ENCODE data around the gene NCAM2. TPM values are rescaled to one million over a fixed set of nuclear protein-coding genes. Genes with fewer than 3 reads are reported as not detected.
A peak's percentile ranks its signal among the peaks of the same experiment; 100 is the strongest.

Gene NCAM2
- total and polyA plus RNA-seq, 2 experiments from 2014 or later, result 1.7 to 6.3 TPM

DNA sequence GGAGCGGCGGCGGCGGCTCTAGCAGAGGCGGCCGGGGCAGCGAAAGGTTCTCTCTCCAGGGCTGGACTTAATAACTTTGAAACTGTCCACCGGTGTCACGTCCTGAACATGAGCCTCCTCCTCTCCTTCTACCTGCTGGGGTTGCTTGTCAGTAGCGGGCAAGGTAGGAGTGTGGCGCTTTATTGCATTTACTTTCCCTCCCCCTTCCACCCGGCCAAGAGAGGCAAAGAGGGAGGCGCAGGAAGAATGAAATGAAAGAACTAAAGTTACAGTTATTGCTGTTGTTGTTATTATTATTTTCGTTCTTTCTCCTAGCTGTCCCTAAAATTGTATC, 214 bp downstream of the NCAM2 start:
- no peak for DNase-seq (ENCODE audit: low spot score)
- H3K36me3 ChIP-seq (replicated peaks; ENCODE audit: insufficient read depth, low read depth), result no peaks in the 10 kb centered on the region
- peak overlapping the region; percentile 85 for H2AFZ ChIP-seq
- TF ChIP-seq, protein P1, sequence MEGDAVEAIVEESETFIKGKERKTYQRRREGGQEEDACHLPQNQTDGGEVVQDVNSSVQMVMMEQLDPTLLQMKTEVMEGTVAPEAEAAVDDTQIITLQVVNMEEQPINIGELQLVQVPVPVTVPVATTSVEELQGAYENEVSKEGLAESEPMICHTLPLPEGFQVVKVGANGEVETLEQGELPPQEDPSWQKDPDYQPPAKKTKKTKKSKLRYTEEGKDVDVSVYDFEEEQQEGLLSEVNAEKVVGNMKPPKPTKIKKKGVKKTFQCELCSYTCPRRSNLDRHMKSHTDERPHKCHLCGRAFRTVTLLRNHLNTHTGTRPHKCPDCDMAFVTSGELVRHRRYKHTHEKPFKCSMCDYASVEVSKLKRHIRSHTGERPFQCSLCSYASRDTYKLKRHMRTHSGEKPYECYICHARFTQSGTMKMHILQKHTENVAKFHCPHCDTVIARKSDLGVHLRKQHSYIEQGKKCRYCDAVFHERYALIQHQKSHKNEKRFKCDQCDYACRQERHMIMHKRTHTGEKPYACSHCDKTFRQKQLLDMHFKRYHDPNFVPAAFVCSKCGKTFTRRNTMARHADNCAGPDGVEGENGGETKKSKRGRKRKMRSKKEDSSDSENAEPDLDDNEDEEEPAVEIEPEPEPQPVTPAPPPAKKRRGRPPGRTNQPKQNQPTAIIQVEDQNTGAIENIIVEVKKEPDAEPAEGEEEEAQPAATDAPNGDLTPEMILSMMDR (IDR thresholded peaks at IDR 0.05; ENCODE audit: poor library complexity), result no peak
- TF ChIP-seq EZH2phosphoT487 (IDR thresholded peaks at IDR 0.05; ENCODE audit: low read depth, severe bottlenecking, unreplicated experiment) (no peak), EZH2 (IDR thresholded peaks at IDR 0.05; ENCODE audit: borderline replicate concordance) (no peak)
- WGBS (ENCODE audit: low lambda C conversion rate, missing lambda C conversion rate), result 1% methylated on average over 14 of the region's 14 CpGs
- peak overlapping the region; percentile 94 for H3K4me2 ChIP-seq
- no peaks in the 10 kb centered on the region for H3K9me3 ChIP-seq (ENCODE audit: low read depth)
- H3K4me1 ChIP-seq (ENCODE audit: insufficient read depth), result no peaks in the 10 kb centered on the region
- H3K27ac ChIP-seq, result no peak overlapping the region
- peaks cover 12% of the 10 kb centered on the region for H3K27me3 ChIP-seq
- H3K79me2 ChIP-seq, result no peaks in the 10 kb centered on the region
- H3K4me3 ChIP-seq, result peak overlapping the region; percentile 53
- H3K9me2 ChIP-seq (replicated peaks; ENCODE audit: insufficient read depth), result no peaks in the 10 kb centered on the region
- no peaks in the 10 kb centered on the region for H4K20me1 ChIP-seq (ENCODE audit: insufficient read depth, poor library complexity, severe bottlenecking)

GRCh38 chr21:20998886-20999285, 677 bp downstream of the NCAM2 start:
- Histone ChIP-seq H3K79me2 (no peaks in the 10 kb centered on the region), H3K4me1 (ENCODE audit: insufficient read depth) (no peaks in the 10 kb centered on the region), H3K27me3 (peaks cover 10% of the 10 kb centered on the region), H2AFZ (peak overlapping the region; percentile 85), H3K9me3 (ENCODE audit: low read depth) (no peaks in the 10 kb centered on the region), H3K36me3 (replicated peaks; ENCODE audit: insufficient read depth, low read depth) (no peaks in the 10 kb centered on the region), H3K27ac (no peak overlapping the region), H3K9me2 (replicated peaks; ENCODE audit: insufficient read depth) (no peaks in the 10 kb centered on the region), H3K4me2 (peak overlapping the region; percentile 94), H4K20me1 (ENCODE audit: insufficient read depth, poor library complexity, severe bottlenecking) (no peaks in the 10 kb centered on the region), H3K4me3 (peak overlapping the region; percentile 53)
- no peak for DNase-seq (ENCODE audit: low spot score)
- 43% methylated on average over 5 of the region's 5 CpGs for WGBS (ENCODE audit: low lambda C conversion rate, missing lambda C conversion rate)
- TF ChIP-seq EZH2phosphoT487 (IDR thresholded peaks at IDR 0.05; ENCODE audit: low read depth, severe bottlenecking, unreplicated experiment) (no peak), EZH2 (IDR thresholded peaks at IDR 0.05; ENCODE audit: borderline replicate concordance) (no peak)
- TF ChIP-seq, protein P1 (IDR thresholded peaks at IDR 0.05; ENCODE audit: poor library complexity), result no peak

- Histone ChIP-seq H3K9me3 (ENCODE audit: low read depth) (no peaks in the 10 kb centered on the region), H3K36me3 (replicated peaks; ENCODE audit: insufficient read depth, low read depth) (no peaks in the 10 kb centered on the region), H3K4me1 (ENCODE audit: insufficient read depth) (no peaks in the 10 kb centered on the region), H3K4me3 (peak overlapping the region; percentile 53), H3K4me2 (peak overlapping the region; percentile 94), H3K27ac (no peak overlapping the region), H3K79me2 (no peaks in the 10 kb centered on the region), H3K9me2 (replicated peaks; ENCODE audit: insufficient read depth) (no peaks in the 10 kb centered on the region), H2AFZ (no peak overlapping the region), H3K27me3 (peaks cover 10% of the 10 kb centered on the region), H4K20me1 (ENCODE audit: insufficient read depth, poor library complexity, severe bottlenecking) (no peaks in the 10 kb centered on the region)
- TF ChIP-seq EZH2 (IDR thresholded peaks at IDR 0.05; ENCODE audit: borderline replicate concordance) (no peak), EZH2phosphoT487 (IDR thresholded peaks at IDR 0.05; ENCODE audit: low read depth, severe bottlenecking, unreplicated experiment) (no peak)
- TF ChIP-seq, protein P1 (IDR thresholded peaks at IDR 0.05; ENCODE audit: poor library complexity), result peak; percentile 89
- WGBS (ENCODE audit: low lambda C conversion rate, missing lambda C conversion rate), result 11% methylated on average over 3 of the region's 3 CpGs
- peak; percentile 58 for DNase-seq (ENCODE audit: low spot score)
These were observed 1.4 kb downstream of the NCAM2 start for GRCh38 chr21:20999659-21000058.

All from hepatocyte (in vitro differentiated cells).